Colonic mucosa (tissue), 4 donors: ENCODE results near the gene USP37. TPM values are rescaled to one million over a fixed set of nuclear protein-coding genes. Genes with fewer than 3 reads are reported as not detected.
A peak's percentile ranks its signal among the peaks of the same experiment; 100 is the strongest.

Experiments used
- DNase-seq: peaks from one replicate; pipeline ENCODE4 v3.0.0-alpha.2; 2020
- H3K27ac ChIP-seq: fragments of 200-600 bp; one replicate; pipeline ENCODE4 v1.8.0; 2021
- H3K27me3 ChIP-seq: fragments of 200-600 bp; one replicate; pipeline ENCODE4 v1.8.0; 2021
- H3K36me3 ChIP-seq: fragments of 200-600 bp; one replicate; pipeline ENCODE4 v1.8.0; 2021
- H3K4me1 ChIP-seq: fragments of 200-600 bp; one replicate; pipeline ENCODE4 v1.8.0; 2021; ENCODE audit warnings: mild to moderate bottlenecking
- H3K4me3 ChIP-seq: fragments of 200-600 bp; one replicate; pipeline ENCODE4 v1.8.0; 2021
- H3K9ac ChIP-seq, 2 donors: one replicate each; pipeline ENCODE4 v1.7.0; 2013; ENCODE audit warnings: control low read depth in 2 of 2, low read depth in 2 of 2, low read length in 2 of 2
- H3K9me3 ChIP-seq: fragments of 200-600 bp; one replicate; pipeline ENCODE4 v1.8.0; 2021
- intact Hi-C: fragments of 100-400 bp; cut with DNase I; formaldehyde crosslinking; loops from one replicate; pipeline ENCODE4 v1.14.1; 2022
- total RNA-seq, 2 donors: library from RNA; stranded (reverse); fragmentation: NEBNext Ultra II Directional in 1 of 2; extraction: Animal tissue kit (Norgen Biotek cat#: 25700) in 1 of 2; gene quantifications; one replicate each; pipeline ENCODE4 v1.2.1, GENCODE V29; 2021
- TF ChIP-seq, protein P1 (sequence below): fragments of 200-600 bp; IDR thresholded peaks from one replicate; pipeline ENCODE4 v1.8.0; 2022; ENCODE audit warnings: antibody characterized with exemption, mild to moderate bottlenecking
- donor health status: healthy.
- donor health status: DM: no; HTN: no; CAD: no.
- donor health status: DM: no; HTN: no; CAD: no.

The USP37 gene
- total RNA-seq, 2 donors from 2014 or later = 13.1 to 13.4 TPM

DNA sequence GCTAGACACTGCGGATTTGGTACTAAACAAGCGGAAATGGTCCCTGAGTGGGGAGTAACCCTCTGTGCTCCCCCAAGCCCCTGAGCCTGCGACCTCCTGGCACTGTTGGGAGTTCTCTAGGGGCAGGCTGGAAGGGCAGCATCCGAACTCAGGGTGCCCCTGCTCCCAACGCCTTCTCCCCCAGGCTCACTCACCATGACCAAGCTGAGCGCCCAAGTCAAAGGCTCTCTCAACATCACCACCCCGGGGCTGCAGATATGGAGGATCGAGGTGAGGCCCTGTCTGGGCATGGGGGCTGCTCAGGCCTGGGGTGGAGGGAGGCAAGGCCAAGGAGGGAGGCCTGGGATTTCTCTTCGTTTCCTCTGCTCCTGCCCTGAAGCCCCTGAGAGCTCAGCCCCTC, 144.6 kb downstream of the USP37 start:
- no peak overlapping the region for H3K27ac ChIP-seq
- TF ChIP-seq, protein P1, sequence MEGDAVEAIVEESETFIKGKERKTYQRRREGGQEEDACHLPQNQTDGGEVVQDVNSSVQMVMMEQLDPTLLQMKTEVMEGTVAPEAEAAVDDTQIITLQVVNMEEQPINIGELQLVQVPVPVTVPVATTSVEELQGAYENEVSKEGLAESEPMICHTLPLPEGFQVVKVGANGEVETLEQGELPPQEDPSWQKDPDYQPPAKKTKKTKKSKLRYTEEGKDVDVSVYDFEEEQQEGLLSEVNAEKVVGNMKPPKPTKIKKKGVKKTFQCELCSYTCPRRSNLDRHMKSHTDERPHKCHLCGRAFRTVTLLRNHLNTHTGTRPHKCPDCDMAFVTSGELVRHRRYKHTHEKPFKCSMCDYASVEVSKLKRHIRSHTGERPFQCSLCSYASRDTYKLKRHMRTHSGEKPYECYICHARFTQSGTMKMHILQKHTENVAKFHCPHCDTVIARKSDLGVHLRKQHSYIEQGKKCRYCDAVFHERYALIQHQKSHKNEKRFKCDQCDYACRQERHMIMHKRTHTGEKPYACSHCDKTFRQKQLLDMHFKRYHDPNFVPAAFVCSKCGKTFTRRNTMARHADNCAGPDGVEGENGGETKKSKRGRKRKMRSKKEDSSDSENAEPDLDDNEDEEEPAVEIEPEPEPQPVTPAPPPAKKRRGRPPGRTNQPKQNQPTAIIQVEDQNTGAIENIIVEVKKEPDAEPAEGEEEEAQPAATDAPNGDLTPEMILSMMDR = no peak
- H3K4me3 ChIP-seq = no peak overlapping the region
- H3K36me3 ChIP-seq = no peaks in the 10 kb centered on the region
- H3K9me3 ChIP-seq = no peaks in the 10 kb centered on the region
- no peak for DNase-seq
- H3K9ac ChIP-seq = no peak overlapping the region
- H3K4me1 ChIP-seq = no peaks in the 10 kb centered on the region
- intact Hi-C loops = no loop called here
- no peaks in the 10 kb centered on the region for H3K27me3 ChIP-seq

GRCh38 chr2:218422403-218423086, 145.6 kb downstream of the USP37 start:
- H3K36me3 ChIP-seq = no peaks in the 10 kb centered on the region

DNA sequence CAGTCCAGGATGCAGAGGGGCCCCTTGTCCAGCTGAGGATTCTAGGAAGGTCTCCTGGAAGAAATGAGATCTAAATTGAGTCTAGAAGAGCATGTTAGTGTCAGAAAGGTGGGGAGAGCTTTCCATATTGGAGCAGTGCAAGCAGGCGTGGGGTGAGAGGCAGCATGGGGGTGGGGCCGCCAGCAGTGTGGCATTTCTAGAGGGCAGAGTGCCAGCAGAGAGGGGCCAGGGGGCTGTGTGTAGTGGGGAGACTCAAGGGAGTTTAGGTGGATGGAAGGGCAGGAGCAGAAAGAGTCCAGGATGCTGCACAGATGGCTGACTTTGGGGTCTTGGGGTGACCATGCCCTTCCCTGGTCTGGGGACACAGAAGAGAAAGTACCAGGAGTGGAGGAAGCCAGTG, 147.1 kb downstream of the USP37 start:
- Histone ChIP-seq H3K27ac (no peak overlapping the region), H3K36me3 (no peaks in the 10 kb centered on the region), H3K4me1 (peaks cover 4% of the 10 kb centered on the region), H3K9ac (peak overlapping the region in 1 of 2 donors; percentile 97), H3K4me3 (peak overlapping the region; percentile 59), H3K9me3 (no peaks in the 10 kb centered on the region), H3K27me3 (no peaks in the 10 kb centered on the region)
- intact Hi-C loops = no loop called here
- TF ChIP-seq, protein P1 = no peak
- DNase-seq = no peak

More at GRCh38 chr2:218422403-218423086, 145.6 kb downstream of the USP37 start:
- no peak overlapping the region for H3K27ac ChIP-seq
- H3K9ac ChIP-seq = no peak overlapping the region
- TF ChIP-seq, protein P1 = no peak
- peaks cover 4% of the 10 kb centered on the region for H3K4me1 ChIP-seq
- DNase-seq = no peak
- intact Hi-C loops = no loop called here
- no peaks in the 10 kb centered on the region for H3K9me3 ChIP-seq
- H3K27me3 ChIP-seq = no peaks in the 10 kb centered on the region
- no peak overlapping the region for H3K4me3 ChIP-seq

GRCh38 chr2:218419630-218420216, 148.4 kb downstream of the USP37 start:
- Histone ChIP-seq H3K36me3 (no peaks in the 10 kb centered on the region), H3K9ac (peak overlapping the region; percentile 88 to 97), H3K4me1 (peaks cover 4% of the 10 kb centered on the region), H3K9me3 (no peaks in the 10 kb centered on the region), H3K27ac (peak overlapping the region; percentile 88), H3K4me3 (peak overlapping the region; percentile 59), H3K27me3 (no peaks in the 10 kb centered on the region)
- peak; percentile 34 for DNase-seq
- TF ChIP-seq, protein P1 = no peak
- intact Hi-C loops = no loop called here

DNA sequence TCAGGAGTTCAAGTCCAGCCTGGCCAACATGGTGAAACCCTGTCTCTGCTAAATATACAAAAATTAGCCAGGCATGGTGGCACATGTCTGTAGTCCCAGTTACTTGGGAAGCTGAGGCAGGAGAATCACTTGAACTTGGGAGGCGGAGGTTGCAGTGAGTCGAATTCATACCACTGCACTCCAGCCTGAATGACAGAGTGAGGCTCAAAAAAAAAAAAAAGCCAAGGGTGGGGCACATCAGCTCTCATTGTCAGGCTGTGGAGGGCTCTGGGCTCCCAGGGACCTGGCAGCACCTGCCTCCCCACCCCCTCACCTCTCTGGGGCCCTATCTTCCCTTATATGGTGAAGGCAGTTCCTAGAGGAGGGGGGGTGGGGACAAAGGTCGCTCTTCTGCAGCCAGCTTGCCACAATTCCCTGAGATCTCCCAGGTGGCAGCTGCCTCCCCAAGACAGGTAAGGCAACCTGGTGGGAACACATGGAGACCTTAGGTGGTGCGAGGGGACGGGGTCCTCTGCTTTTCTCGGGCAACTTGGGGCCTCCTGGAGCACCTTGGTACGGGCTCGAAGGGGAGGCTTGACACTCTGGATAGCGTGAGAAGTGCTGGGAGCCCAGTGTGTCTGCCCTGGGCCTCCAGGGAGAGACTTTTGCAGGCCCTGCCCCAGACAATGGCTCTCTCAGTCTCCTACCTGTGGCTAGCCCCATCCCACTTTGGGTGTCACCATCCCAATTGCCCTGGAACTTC, 149.3 kb downstream of the USP37 start, which contains the start of gene VIL1:
Gene VIL1, plus strand, starts transcription at position 407 of the 742 bp plus-strand sequence. CDS start 4,656 bp downstream, outside the sequence.
- Histone ChIP-seq H3K27me3 (no peaks in the 10 kb centered on the region), H3K9ac (peak within 1 kb of the TSS; percentile 88 to 97), H3K4me1 (peaks cover 4% of the 10 kb centered on the region), H3K36me3 (no peaks in the 10 kb centered on the region), H3K4me3 (peak within 1 kb of the TSS; percentile 59), H3K27ac (peak within 1 kb of the TSS; percentile 88), H3K9me3 (no peaks in the 10 kb centered on the region)
- TF ChIP-seq, protein P1 = no peak
- peak; percentile 94 for DNase-seq
- intact Hi-C loops = no loop called here
